NCI-H2227 treated with DMSO at 0.1 percent for 48 hours (cell line): Measurements from ENCODE around the gene CYP2A7.
"Not testable (repeated sequence)": the region's sequence is repeated elsewhere in the genome, so short reads cannot be mapped to it uniquely, and the experiment has no call there.

Source experiments
- DNase-seq: peaks from one replicate; lab custom pipeline; 2025; lab: John Stamatoyannopoulos, UW

CYP2A7 gene

GRCh38 chr19:40842997-40843652 is 38.9 kb downstream of the CYP2A7 start:
- DNase-seq, result not testable (repeated sequence)

- not testable (repeated sequence) for DNase-seq
These were observed 40.0 kb downstream of the CYP2A7 start for GRCh38 chr19:40842012-40842411.

GRCh38 chr19:40838477-40838876 is 43.6 kb downstream of the CYP2A7 start:
- not testable (repeated sequence) for DNase-seq

GRCh38 chr19:40836754-40837429 is 45.1 kb downstream of the CYP2A7 start:
- no peak for DNase-seq

- DNase-seq, result not testable (repeated sequence)
These were observed 48.1 kb downstream of the CYP2A7 start for GRCh38 chr19:40833728-40834533.

GRCh38 chr19:40832431-40832790 is 49.6 kb downstream of the CYP2A7 start:
- not testable (repeated sequence) for DNase-seq

- DNase-seq, result no peak
These were observed 50.3 kb downstream of the CYP2A7 start for GRCh38 chr19:40831502-40832430.

- not testable (repeated sequence) for DNase-seq
These were observed 51.3 kb downstream of the CYP2A7 start for GRCh38 chr19:40830741-40831140.

GRCh38 chr19:40829205-40829604 is 52.8 kb downstream of the CYP2A7 start:
- no peak for DNase-seq

GRCh38 chr19:40827386-40828247 is 54.4 kb downstream of the CYP2A7 start:
- no peak for DNase-seq

GRCh38 chr19:40826699-40827385 is 55.2 kb downstream of the CYP2A7 start:
- not testable (repeated sequence) for DNase-seq

GRCh38 chr19:40826312-40826698 is 55.7 kb downstream of the CYP2A7 start:
- not testable (repeated sequence) for DNase-seq

- not testable (repeated sequence) for DNase-seq
These were observed 56.5 kb downstream of the CYP2A7 start for GRCh38 chr19:40825460-40826095.
